ENCODE results near the gene PRKCZ. TPM values are rescaled to one million over a fixed set of nuclear protein-coding genes. Genes with fewer than 3 reads are reported as not detected.

PRKCZ gene
- total and polyA plus RNA-seq, 9 of the 15 experiments (the other 6 are each of a cell fraction or from before 2014, with no cell fraction given), result 0.07 to 3.1 (median 1.3) TPM

DNA sequence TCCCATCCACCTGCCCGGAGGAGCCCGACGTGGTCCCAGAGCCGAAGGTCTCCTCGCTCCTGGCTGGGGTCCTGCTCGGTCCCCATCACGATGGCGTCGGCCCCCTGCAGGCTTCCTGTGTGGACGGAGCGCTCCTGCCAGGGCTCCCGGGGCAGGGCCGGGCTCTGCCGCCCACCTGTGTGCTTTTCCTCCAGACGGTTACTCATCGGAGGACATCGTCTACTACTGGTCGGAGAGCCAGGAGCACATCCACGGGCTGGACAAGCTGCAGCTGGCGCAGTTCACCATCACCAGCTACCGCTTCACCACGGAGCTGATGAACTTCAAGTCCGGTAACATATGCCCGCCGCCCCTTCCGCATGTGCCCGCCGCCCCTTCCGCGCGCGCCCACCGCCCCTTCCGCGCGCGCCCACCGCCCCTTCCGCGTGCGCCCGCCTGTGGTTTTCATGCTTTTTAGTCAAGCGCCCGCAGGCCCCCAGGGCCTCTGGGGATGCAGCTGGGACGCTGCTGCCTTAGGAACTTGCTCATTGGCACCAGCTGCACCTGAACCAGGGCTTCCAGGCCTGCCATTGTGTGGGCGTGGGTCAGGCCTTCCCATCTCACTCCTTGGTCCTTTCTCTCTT lies 22.1 kb upstream of the PRKCZ start (continued):
- TF ChIP-seq ZNF449 (CRISPR knock-in tag; IDR thresholded peaks at IDR 0.05) (no peak), SREBF1 (IDR thresholded peaks at IDR 0.05; ENCODE audit: borderline replicate concordance, low read depth, low read length) (no peak)

DNA sequence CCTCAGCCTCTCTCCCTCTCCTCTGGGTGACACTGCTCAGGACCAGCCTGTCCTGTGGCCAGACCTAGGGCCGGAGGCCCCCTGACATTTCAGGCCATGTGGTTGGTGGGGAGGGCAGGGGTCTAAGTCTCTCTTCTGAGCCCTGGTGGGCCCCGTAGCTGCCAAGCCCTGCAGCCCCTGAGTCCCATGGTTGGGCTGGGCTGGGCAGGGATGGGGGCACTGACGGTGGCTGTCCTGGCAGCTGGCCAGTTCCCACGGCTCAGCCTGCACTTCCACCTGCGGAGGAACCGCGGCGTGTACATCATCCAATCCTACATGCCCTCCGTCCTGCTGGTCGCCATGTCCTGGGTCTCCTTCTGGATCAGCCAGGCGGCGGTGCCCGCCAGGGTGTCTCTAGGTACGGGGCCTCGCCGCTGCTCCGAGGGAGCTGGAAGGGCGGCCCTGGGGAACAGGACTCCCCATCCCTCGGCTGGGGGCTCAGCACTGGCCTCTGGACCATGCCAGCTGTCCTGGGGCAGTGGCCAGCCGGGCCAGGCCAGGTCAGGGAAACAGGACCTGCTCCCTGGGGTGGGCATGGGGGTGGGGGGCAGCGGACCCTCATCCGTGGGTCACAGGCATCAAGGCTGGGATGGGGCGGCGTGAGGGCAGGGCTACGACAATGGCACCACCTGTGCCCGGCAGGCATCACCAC lies 21.2 kb upstream of the PRKCZ start:
- Histone ChIP-seq H3K79me2 (ENCODE audit: control insufficient read depth, insufficient read depth, low read length) (no peaks in the 10 kb centered on the region), H2AFZ (ENCODE audit: low read depth, low read length) (no peak overlapping the region), H3K4me2 (ENCODE audit: insufficient read depth, low read length) (no peak overlapping the region), H3K4me3 (no peak overlapping the region), H3K9me3 (replicated peaks; ENCODE audit: control insufficient read depth, insufficient read depth, low read depth, low read length) (no peaks in the 10 kb centered on the region), H3K9me1 (ENCODE audit: control insufficient read depth, insufficient read depth, low read length) (no peaks in the 10 kb centered on the region), H3K36me3 (ENCODE audit: control insufficient read depth, insufficient read depth, low read length) (no peaks in the 10 kb centered on the region), H3K27ac (ENCODE audit: extremely low read depth, low read depth, low read length) (no peak overlapping the region), H3K4me1 (replicated peaks in 1 of 2; ENCODE audit: control insufficient read depth in 2 of 2, insufficient read depth in 2 of 2, low read length in 2 of 2) (peaks cover 0 to 39% of the 10 kb centered on the region in 2 experiments; a peak in 2 of 5 replicates), H3K9ac (ENCODE audit: insufficient read depth in 1 of 2, low read depth in 2 of 2, low read length in 2 of 2) (peak overlapping the region in 1 of 2 experiments; percentile 26; a peak in 1 of 4 replicates), H4K20me1 (replicated peaks; ENCODE audit: control insufficient read depth, insufficient read depth, low read length) (peaks cover 17% of the 10 kb centered on the region), H3K27me3 (ENCODE audit: control insufficient read depth in 2 of 2, insufficient read depth in 2 of 2, low read length in 2 of 2) (peaks cover 72 to 100% of the 10 kb centered on the region in 2 experiments)
- in situ Hi-C loops (cut with MboI), result no loop called here
- POLR2A ChIA-PET, result interaction anchor here (0.6 to 0.7 kb wide), 2 partner anchors 108 to 120 kb away, joined by 3 read pairs; no protein-coding TSS in a partner anchor
- no TSS peak for BruUV-seq (replicated peaks)
- CTCF ChIA-PET (ENCODE audit: low intra/inter-chr PET ratio), result no interaction called here
- DNase-seq (ENCODE audit: extremely low read depth in 1 of 4, low spot score in 3 of 4) (no peak), FAIRE-seq (no peak), ATAC-seq (no peak)
- intact Hi-C loops (cut with micrococcal nuclease), result no loop called here
- TF ChIP-seq, protein P1, sequence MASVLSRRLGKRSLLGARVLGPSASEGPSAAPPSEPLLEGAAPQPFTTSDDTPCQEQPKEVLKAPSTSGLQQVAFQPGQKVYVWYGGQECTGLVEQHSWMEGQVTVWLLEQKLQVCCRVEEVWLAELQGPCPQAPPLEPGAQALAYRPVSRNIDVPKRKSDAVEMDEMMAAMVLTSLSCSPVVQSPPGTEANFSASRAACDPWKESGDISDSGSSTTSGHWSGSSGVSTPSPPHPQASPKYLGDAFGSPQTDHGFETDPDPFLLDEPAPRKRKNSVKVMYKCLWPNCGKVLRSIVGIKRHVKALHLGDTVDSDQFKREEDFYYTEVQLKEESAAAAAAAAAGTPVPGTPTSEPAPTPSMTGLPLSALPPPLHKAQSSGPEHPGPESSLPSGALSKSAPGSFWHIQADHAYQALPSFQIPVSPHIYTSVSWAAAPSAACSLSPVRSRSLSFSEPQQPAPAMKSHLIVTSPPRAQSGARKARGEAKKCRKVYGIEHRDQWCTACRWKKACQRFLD (CRISPR knock-in tag; IDR thresholded peaks at IDR 0.05), result no peak
- TF ChIP-seq NFIC (IDR thresholded peaks at IDR 0.05), result peak; percentile 74
- 5% methylated on average over 26 of the region's 26 CpGs for WGBS (ENCODE audit: insufficient coverage, low coverage, missing lambda C conversion rate)
